ENCODE data around the gene PIEZO2.

PIEZO2 gene

GRCh38 chr18:10715791-10716190, 433.6 kb downstream of the PIEZO2 start:
- DNase-seq = no peak

GRCh38 chr18:10713409-10713808, 436.0 kb downstream of the PIEZO2 start:
- no peak for DNase-seq

DNA sequence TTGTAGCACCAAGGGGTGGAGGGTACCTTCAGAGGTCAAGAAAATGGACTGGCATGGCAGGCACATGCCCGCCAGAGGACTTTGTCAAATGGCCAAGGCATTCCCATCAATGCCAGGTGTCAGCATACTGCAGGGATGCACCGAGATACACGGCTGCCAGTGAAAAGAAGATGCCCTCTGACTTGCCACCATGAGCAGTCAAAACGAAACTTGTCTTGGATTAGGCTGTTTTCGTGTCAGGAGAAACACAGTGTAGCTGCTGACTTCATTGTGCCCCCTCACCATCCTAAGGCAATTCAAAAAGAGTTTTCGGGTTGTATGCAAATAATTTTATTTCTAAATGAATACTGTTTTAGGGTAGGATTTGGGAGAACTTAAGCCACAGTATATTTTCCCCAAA, 442.1 kb downstream of the PIEZO2 start:
- DNase-seq = no peak

DNA sequence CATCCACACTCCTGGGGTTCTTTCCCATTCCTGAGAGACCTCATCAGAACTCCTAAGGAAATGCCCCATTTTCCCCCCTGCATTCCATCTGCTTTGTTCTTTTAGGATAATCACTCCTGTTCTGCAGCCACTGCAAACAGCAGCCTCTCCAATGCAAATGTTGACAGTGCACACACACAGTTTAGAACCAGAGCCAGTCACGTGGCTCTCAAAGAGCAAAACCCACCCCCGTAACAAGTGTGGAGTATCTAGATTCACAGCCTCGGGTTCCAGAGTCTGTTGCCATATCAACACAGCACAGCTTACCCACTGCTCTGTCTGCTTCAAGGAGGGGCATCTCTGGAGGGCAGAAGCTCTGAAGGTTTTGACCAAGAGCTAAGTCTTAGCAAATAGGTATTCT, 443.6 kb downstream of the PIEZO2 start:
- no peak for DNase-seq

DNA sequence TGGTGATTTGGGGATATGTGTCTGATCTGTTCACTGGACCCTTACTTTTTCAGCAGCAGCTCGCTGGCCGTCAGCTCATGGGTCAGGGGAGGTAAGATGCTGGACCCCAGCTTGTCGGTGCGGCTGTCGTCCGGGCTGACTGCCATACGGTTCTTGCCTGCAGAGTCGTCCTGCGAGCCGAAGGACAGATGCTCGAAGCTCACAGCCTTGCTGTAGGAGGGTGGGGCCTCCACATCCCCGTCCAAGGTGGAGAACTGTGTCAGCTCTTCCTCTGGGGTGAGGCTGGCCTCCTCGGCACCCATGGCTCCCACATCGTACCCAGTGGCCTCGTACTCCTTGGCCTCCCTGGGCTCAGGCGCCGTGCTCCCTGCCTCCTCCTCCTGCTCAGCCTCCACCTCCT, 444.1 kb downstream of the PIEZO2 start:
- no peak for DNase-seq

DNA sequence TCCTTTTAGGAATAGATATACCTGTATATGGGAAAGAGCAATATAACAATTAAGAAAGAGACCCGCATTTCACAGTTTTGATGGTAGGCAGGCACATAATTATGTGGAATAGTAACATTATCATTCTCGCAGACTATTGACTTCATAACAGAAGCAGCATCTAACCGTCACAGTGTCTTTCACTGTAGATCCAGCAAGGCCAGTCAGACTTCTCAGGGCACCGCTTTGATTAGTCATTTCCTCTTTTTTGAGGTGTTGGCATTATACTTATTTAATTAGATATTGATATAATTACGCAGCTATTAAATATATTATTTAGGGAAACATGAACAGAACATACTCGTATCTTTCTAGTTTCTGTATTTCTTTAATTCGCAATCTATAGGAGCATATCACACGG, 447.2 kb downstream of the PIEZO2 start:
- no peak for DNase-seq

DNA sequence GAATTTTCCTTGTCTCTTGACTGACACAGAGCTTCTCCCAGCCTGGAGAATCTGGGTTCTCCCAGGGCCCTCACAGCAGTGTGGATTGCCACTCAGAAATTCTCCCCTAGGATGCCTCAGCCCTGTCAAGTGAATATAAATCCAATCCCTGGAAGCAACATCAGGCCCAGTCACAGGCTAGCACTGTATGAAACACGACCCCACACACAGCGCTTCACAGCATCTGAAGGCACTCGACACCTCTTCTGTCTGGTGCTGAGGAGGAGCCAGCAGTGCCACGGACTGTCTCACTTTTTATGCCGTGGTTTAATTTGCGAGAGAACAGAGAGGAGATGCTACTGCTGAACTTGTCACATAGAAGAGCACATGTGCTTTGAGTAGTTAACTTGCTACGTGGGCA, 459.0 kb downstream of the PIEZO2 start:
- DNase-seq = no peak

DNA sequence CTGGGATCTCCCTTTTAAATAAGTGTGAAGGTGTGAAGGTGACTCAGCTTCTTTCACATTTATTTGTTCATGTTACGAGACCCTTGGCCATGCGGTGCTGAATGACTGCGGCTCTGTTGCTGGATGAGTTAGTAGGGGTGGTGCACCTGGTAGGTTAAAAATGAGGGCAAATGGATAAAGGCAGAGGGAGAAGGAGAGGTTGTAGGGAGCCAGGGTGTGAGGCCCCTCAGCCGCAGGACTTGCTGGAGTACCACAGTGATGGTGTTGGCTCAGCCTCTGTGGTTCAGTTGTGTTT, 459.4 kb downstream of the PIEZO2 start:
- no peak for DNase-seq

- no peak for DNase-seq
Observed at GRCh38 chr18:10689236-10690034, 459.9 kb downstream of the PIEZO2 start.

GRCh38 chr18:10688766-10689165, 460.6 kb downstream of the PIEZO2 start:
- DNase-seq = no peak

DNA sequence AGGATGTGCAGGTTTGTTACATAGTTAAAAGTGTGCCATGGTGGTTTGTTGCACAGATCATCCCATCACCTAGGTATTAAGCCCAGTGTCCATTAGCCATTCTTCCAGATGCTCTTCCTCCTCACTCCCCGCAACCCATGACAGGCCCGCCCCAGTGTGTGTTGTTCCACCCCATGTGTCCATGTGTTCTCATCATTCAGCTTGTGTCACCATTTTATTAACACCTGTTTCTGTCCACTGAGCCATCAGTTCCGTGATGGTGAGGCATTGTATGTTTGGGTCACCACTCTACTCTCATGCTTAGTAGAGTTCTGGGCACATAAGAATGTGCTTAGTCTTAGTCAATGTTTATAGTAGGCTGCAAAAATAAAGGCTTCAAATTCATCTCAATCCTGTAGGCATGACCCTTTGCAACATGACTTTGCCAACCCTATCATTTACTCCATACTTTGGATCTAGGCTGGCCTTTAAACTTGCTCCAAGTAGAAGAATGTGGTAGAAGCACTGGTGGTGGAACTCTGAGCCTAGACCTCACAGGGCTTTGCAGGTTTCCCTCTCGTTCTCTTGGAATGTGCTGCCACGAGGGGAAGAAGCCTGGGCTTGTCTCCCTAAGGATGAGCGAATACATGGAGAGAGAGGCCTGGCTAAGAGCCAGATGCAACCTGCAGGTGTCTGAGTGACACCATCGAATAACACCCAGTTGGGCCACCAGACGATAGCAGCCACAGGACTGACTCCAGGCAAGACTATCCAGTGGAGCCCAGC, 462.0 kb downstream of the PIEZO2 start:
- DNase-seq = no peak

GRCh38 chr18:10686308-10686707, 463.1 kb downstream of the PIEZO2 start:
- DNase-seq = no peak

GRCh38 chr18:10685484-10685883, 463.9 kb downstream of the PIEZO2 start:
- DNase-seq = no peak

DNA sequence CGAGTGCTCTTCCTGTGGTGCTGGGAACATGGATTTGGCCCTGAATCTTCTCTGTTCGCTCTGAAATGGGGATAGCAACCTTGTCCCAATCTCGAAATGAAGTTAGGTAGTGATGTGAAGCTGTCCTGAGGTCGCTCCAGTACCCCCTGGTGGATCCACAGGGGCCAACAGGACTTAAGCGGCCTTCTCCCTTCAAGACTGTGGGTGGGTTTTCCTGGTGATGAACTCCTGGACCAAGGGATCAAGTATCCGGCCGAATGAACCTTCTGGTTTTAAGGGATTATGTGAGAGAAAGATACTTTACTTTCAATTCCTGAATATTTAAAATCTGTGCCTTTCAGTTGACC, 467.0 kb downstream of the PIEZO2 start:
- DNase-seq = no peak

DNA sequence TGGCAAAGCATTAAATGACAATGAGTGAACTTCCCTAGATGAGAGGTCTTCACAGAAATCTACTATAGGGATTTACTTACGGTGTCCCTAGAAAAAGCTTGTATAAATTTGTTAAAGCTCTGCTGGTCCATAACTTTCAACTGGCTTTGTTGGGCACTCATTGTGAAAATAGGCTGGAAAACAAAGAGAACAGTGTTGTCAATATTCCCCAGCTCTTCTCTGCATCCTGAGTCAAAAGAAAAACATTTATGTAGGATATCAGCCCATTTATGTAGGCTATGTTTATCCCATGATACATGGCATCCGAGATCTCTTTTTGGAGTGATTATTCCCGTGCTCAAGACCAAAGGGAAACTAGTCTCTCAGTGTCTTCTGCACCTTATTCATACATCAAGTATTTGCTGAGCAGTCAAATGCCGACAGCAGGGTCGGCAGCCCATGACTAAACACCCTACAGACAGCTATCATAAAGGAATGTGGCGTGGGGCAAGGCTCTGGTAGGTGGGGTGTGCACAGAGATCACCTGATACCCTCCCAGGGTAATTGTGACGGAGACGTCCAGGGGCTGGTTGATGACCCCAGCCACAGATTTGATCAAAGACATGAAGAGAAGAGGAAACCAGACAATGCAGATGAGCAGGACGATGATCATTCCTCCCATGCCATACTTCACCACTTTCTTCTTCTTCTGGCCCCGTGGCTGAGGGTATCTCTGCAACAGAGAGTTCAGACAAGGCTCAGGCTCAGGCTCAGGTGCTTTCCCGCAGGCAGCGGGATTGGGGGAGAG, 467.6 kb downstream of the PIEZO2 start:
- DNase-seq = no peak

GRCh38 chr18:10680271-10680596, 469.1 kb downstream of the PIEZO2 start:
- DNase-seq = no peak

DNA sequence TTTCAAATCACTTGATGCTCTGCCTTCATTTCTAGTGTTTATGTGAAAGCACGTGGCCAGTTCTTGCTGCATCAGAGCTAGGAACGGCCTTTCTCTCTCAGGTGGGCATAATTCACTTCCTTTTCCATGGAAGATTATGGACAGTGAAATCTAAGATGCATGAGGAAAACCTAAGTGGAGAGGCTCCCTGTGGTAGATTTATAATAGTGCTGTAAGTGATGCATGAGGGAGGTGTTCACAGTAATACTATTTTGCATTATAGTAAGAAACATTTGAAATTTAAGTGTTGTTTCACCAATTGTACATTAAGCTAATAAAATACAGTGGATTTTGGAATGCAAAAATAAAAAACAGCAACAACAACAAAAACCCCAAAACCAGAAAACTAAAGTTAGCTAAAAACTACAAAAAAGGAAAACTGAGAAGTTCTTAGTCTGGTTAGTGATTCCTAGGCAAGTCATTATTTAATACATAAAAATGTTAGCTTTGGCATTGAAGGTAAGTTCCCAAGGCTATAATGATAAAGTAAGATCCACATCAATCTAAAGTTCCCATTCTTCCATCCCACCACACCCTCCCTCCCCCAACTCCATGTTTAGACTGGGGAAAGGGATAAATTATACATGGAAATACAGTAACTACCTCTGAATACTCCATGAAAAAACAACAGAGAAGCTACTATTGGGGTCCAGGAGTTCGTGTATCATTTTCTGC, 469.7 kb downstream of the PIEZO2 start:
- DNase-seq = no peak

DNA sequence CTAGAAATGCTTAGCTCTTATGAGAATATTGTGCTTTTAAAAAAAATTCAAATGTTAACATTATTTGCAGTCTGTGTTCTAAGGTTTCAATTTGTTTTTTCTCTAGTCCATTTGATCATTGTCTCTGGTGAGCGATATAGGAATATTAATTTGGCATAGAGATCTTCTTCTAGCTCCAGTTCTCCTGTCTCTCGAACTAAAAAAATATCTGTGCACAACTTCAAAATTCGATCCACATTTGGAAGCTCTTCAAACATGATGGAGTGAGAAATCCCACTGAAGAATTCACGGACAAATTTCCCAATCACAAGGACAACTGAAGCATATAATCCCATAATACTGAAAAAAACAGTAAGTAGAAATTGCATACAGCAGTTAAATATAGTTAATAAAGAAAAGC, 477.9 kb downstream of the PIEZO2 start:
- DNase-seq = no peak

GRCh38 chr18:10670856-10671255, 478.5 kb downstream of the PIEZO2 start:
- DNase-seq = no peak

DNA sequence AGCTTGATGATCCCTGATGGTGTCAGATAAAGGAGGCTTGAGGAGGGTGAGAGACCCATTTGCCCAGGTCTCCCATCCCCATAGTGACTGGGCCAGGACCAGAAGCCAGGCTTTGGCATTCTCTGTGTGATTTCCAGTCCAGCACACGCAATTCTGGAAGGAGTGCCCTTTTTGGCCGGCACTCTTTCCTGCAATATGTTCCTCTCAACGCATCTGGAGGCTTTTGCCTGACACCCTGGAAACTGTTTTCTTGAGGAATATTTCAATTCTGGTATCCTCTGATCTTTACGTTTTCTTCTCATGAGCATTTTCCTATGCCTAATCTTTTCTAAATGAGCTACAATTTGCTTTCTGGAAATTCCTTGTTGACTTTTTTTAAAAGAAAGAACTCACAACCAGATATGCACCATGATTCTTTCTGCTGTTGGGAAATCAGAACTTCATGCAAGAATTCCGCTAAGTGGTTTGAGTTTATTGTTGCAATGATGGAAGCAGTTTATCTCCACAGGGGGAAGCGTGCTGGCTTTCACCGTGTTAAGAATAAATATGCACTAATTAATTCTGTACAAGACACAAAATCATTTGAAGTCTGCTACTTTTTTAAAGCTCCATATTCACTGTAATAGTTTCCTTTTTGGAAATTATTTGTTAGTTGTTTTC, 479.8 kb downstream of the PIEZO2 start:
- DNase-seq = no peak

DNA sequence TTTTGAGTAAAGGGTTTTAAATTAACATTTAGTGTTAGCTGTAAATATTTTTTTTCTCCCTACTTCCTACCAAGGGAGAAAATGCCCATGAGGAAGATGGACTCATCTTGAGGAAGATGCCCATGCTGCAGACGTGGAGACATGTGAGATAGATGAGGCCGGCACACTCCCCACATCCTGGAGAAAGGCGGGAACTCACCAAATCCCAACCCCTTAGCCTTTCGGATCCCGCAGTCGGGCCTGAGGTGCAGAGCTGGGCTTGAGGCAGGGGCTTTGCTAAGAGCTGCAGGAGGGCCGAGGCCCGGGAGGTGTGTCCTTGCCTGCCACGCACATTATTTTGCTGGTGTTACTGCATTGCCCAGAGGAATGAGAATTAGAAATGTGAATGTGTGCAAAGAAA, 485.6 kb downstream of the PIEZO2 start:
- DNase-seq = no peak

DNA sequence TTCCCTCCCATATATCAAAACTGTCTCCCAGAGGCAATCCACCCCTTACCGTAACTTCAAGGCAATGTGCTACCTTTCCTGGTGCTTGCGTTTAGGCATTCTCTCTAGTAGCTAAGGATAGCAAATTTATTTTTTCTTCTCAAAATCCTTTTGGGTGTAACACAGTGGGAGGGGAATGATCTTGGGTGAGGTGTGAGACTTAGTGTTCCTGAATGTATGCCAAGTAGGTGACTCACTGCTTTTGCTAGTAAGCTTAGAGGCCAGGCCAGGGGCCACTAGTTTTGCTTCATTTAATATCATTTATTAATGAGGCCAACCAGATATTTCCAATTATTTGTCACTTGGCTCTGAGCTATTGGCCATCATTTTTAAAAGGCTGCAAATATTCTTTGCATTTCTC, 488.1 kb downstream of the PIEZO2 start:
- no peak for DNase-seq

All from activated CD4-positive, alpha-beta T cell treated with anti-CD3 and anti-CD28 coated beads for 1 hour (primary cell).